GM10248 (cell line): ENCODE data around the gene PRC1.

Source experiments
- CTCF ChIA-PET: fragments of 300-600 bp; sonication (Branson Sonifier 250); formaldehyde crosslinking; extraction: SDS; loops from one replicate; lab custom pipeline; 2021; ENCODE audit warnings: antibody characterized with exemption; lab: Yijun Ruan, JAX
- POLR2A ChIA-PET: fragments of 350-650 bp; sonication (Branson Sonifier 250); formaldehyde crosslinking; extraction: SDS; loops from one replicate; lab custom pipeline; 2020; ENCODE audit warnings: antibody characterized with exemption; lab: Yijun Ruan, JAX
- DNase-seq: peaks from one replicate; pipeline ENCODE4 v3.0.0; 2012; ENCODE audit errors: extremely low spot score
- CTCF ChIP-seq: IDR thresholded peaks from 2 replicates; pipeline ENCODE4 v1.5.1; 2012; ENCODE audit warnings: mild to moderate bottlenecking, low read depth; ENCODE audit errors: extremely low read depth, missing control alignments, control extremely low read depth

PRC1 gene

GRCh38 chr15:90918835-90919234 lies 75.5 kb downstream of the PRC1 start:
- ChIA-PET POLR2A (interaction anchor here (0.6 kb wide), 1 partner anchor 53 kb away, joined by 7 read pairs; no protein-coding TSS in a partner anchor), CTCF (interaction anchor here (0.8 to 4.8 kb wide), 4 partner anchors 14 to 33 kb away, joined by 3 to 38 read pairs (median 4); partner anchors contain the start of genes HDDC3, MAN2A2 and UNC45A)
- no peak for TF ChIP-seq CTCF
- DNase-seq: no peak

- ChIA-PET CTCF (interaction anchor here (1.1 to 4.8 kb wide), 4 partner anchors 15 to 23 kb away, joined by 3 to 38 read pairs (median 4); partner anchors contain the start of genes HDDC3, MAN2A2 and UNC45A), POLR2A (no interaction called here)
- no peak for DNase-seq
- no peak for TF ChIP-seq CTCF
These were observed 76.1 kb downstream of the PRC1 start for GRCh38 chr15:90918034-90918788.

GRCh38 chr15:90917569-90917968 lies 76.8 kb downstream of the PRC1 start:
- DNase-seq: no peak
- CTCF ChIA-PET: interaction anchor here (1.1 to 4.8 kb wide), 2 partner anchors 15 to 24 kb away, joined by 3 to 38 read pairs; partner anchors contain the start of genes HDDC3 and UNC45A
- TF ChIP-seq CTCF: no peak
- POLR2A ChIA-PET: no interaction called here

GRCh38 chr15:90916461-90916860 lies 77.9 kb downstream of the PRC1 start:
- CTCF ChIA-PET: interaction anchor here (3.7 to 4.8 kb wide), 2 partner anchors 13 to 16 kb away, joined by 36 to 38 read pairs; partner anchors contain the start of genes HDDC3, MAN2A2 and UNC45A
- POLR2A ChIA-PET: no interaction called here
- no peak for DNase-seq
- no peak for TF ChIP-seq CTCF
